ENCODE results near the gene UAP1L1.

GRCh38 chr9:137095664-137096517 is 18.6 kb downstream of the UAP1L1 start:
- peak; percentile 46; the same call in 1 of the 2 replicates for TF ChIP-seq CTCF (tag by site-specific recombination; IDR thresholded peaks at IDR 0.05)
- TF ChIP-seq ZNF600 (tag by site-specific recombination; IDR thresholded peaks at IDR 0.05) = no peak
- no peak for TF ChIP-seq ZNF394 (tag by site-specific recombination; IDR thresholded peaks at IDR 0.05; ENCODE audit: borderline replicate concordance)
